IPS-15b (cell line): ENCODE data around the gene SLC30A9.

Source experiments
- H3K27me3 ChIP-seq: one replicate; pipeline ENCODE4 v1.6.1; 2013; ENCODE audit warnings: low read length; ENCODE audit not compliant: control insufficient read depth, insufficient read depth
- H3K36me3 ChIP-seq: one replicate; pipeline ENCODE4 v1.6.1; 2013; ENCODE audit warnings: low read length; ENCODE audit not compliant: control insufficient read depth, insufficient read depth
- H3K4me1 ChIP-seq: one replicate; pipeline ENCODE4 v1.6.1; 2013; ENCODE audit warnings: mild to moderate bottlenecking, low read length; ENCODE audit not compliant: control insufficient read depth, insufficient read depth
- H3K4me3 ChIP-seq: one replicate; pipeline ENCODE4 v1.5.1; 2013; ENCODE audit warnings: low read depth, low read length
- H3K9ac ChIP-seq: one replicate; pipeline ENCODE4 v1.6.1; 2013; ENCODE audit warnings: low read depth, mild to moderate bottlenecking, low read length
- H3K9me3 ChIP-seq: one replicate; pipeline ENCODE4 v1.6.1; 2013; ENCODE audit warnings: mild to moderate bottlenecking, low read length; ENCODE audit not compliant: control insufficient read depth, insufficient read depth

Gene SLC30A9

GRCh38 chr4:42101446-42101975 lies 111.2 kb downstream of the SLC30A9 start:
- no peaks in the 10 kb centered on the region for H3K9me3 ChIP-seq
- H3K9ac ChIP-seq, result no peak overlapping the region
- no peaks in the 10 kb centered on the region for H3K36me3 ChIP-seq
- no peaks in the 10 kb centered on the region for H3K4me1 ChIP-seq
- H3K4me3 ChIP-seq, result no peak overlapping the region
- H3K27me3 ChIP-seq, result no peaks in the 10 kb centered on the region

- Histone ChIP-seq H3K9me3 (no peaks in the 10 kb centered on the region), H3K36me3 (no peaks in the 10 kb centered on the region), H3K4me1 (no peaks in the 10 kb centered on the region), H3K27me3 (no peaks in the 10 kb centered on the region), H3K4me3 (no peak overlapping the region), H3K9ac (no peak overlapping the region)
These were observed 114.2 kb downstream of the SLC30A9 start for GRCh38 chr4:42104521-42104920.

GRCh38 chr4:42112846-42113245 lies 122.5 kb downstream of the SLC30A9 start:
- no peaks in the 10 kb centered on the region for H3K27me3 ChIP-seq
- no peaks in the 10 kb centered on the region for H3K9me3 ChIP-seq
- H3K9ac ChIP-seq, result no peak overlapping the region
- H3K4me1 ChIP-seq, result no peaks in the 10 kb centered on the region
- H3K4me3 ChIP-seq, result no peak overlapping the region
- no peaks in the 10 kb centered on the region for H3K36me3 ChIP-seq

GRCh38 chr4:42119886-42120285 lies 129.6 kb downstream of the SLC30A9 start:
- peaks cover 6% of the 10 kb centered on the region for H3K36me3 ChIP-seq
- H3K9me3 ChIP-seq, result no peaks in the 10 kb centered on the region
- H3K27me3 ChIP-seq, result no peaks in the 10 kb centered on the region
- no peak overlapping the region for H3K9ac ChIP-seq
- peaks cover 9% of the 10 kb centered on the region for H3K4me1 ChIP-seq
- no peak overlapping the region for H3K4me3 ChIP-seq

- Histone ChIP-seq H3K9me3 (no peaks in the 10 kb centered on the region), H3K4me1 (peaks cover 9% of the 10 kb centered on the region), H3K27me3 (no peaks in the 10 kb centered on the region), H3K9ac (no peak overlapping the region), H3K4me3 (no peak overlapping the region), H3K36me3 (peaks cover 6% of the 10 kb centered on the region)
These were observed 131.9 kb downstream of the SLC30A9 start for GRCh38 chr4:42122237-42122636.

- H3K9me3 ChIP-seq, result no peaks in the 10 kb centered on the region
- peaks cover 6% of the 10 kb centered on the region for H3K36me3 ChIP-seq
- H3K4me1 ChIP-seq, result peaks cover 9% of the 10 kb centered on the region
- no peak overlapping the region for H3K9ac ChIP-seq
- no peaks in the 10 kb centered on the region for H3K27me3 ChIP-seq
- no peak overlapping the region for H3K4me3 ChIP-seq
These were observed 132.8 kb downstream of the SLC30A9 start for GRCh38 chr4:42123071-42123644.

GRCh38 chr4:42132099-42132498 lies 141.8 kb downstream of the SLC30A9 start:
- Histone ChIP-seq H3K9me3 (no peaks in the 10 kb centered on the region), H3K36me3 (no peaks in the 10 kb centered on the region), H3K9ac (no peak overlapping the region), H3K4me3 (no peak overlapping the region), H3K27me3 (no peaks in the 10 kb centered on the region), H3K4me1 (peaks cover 4% of the 10 kb centered on the region)

GRCh38 chr4:42133006-42133405 lies 142.7 kb downstream of the SLC30A9 start:
- peaks cover 4% of the 10 kb centered on the region for H3K4me1 ChIP-seq
- no peaks in the 10 kb centered on the region for H3K9me3 ChIP-seq
- no peaks in the 10 kb centered on the region for H3K27me3 ChIP-seq
- no peak overlapping the region for H3K9ac ChIP-seq
- H3K4me3 ChIP-seq, result no peak overlapping the region
- H3K36me3 ChIP-seq, result no peaks in the 10 kb centered on the region

- no peaks in the 10 kb centered on the region for H3K9me3 ChIP-seq
- H3K9ac ChIP-seq, result no peak overlapping the region
- no peaks in the 10 kb centered on the region for H3K36me3 ChIP-seq
- no peaks in the 10 kb centered on the region for H3K27me3 ChIP-seq
- peaks cover 4% of the 10 kb centered on the region for H3K4me1 ChIP-seq
- no peak overlapping the region for H3K4me3 ChIP-seq
These were observed 146.0 kb downstream of the SLC30A9 start for GRCh38 chr4:42136371-42136770.
